ENCODE measurements around the gene ERG28. TPM values are rescaled to one million over a fixed set of nuclear protein-coding genes. Genes with fewer than 3 reads are reported as not detected.
A peak's percentile ranks its signal among the peaks of the same experiment; 100 is the strongest.

Gene ERG28
- total RNA-seq, 1 experiment from 2014 or later = 48.8 TPM

GRCh38 chr14:75628816-75629215 lies 31.9 kb downstream of the ERG28 start:
- Histone ChIP-seq H3K9me2 (replicated peaks; ENCODE audit: insufficient read depth, low read length) (no peaks in the 10 kb centered on the region), H3K27me3 (ENCODE audit: low read length) (no peaks in the 10 kb centered on the region), H3K4me3 (ENCODE audit: low read length) (no peak overlapping the region), H3K27ac (ENCODE audit: low read length) (no peak overlapping the region), H3K36me3 (ENCODE audit: insufficient read depth, low read length) (no peaks in the 10 kb centered on the region), H4K20me1 (ENCODE audit: insufficient read depth, low read depth, low read length) (no peaks in the 10 kb centered on the region), H3K79me2 (ENCODE audit: low read length) (no peaks in the 10 kb centered on the region), H3K9ac (ENCODE audit: low read length) (no peak overlapping the region), H3K4me2 (ENCODE audit: low read depth, low read length, poor library complexity, severe bottlenecking) (no peak overlapping the region), H3K9me3 (ENCODE audit: low read length) (no peaks in the 10 kb centered on the region), H2AFZ (ENCODE audit: low read length) (no peak overlapping the region), H3K4me1 (ENCODE audit: low read length) (peaks cover 16% of the 10 kb centered on the region)
- DNase-seq = no peak

GRCh38 chr14:75627406-75627805 lies 33.3 kb downstream of the ERG28 start:
- Histone ChIP-seq H3K79me2 (ENCODE audit: low read length) (no peaks in the 10 kb centered on the region), H3K4me3 (ENCODE audit: low read length) (no peak overlapping the region), H3K4me1 (ENCODE audit: low read length) (peaks cover 24% of the 10 kb centered on the region), H3K9me3 (ENCODE audit: low read length) (no peaks in the 10 kb centered on the region), H3K27ac (ENCODE audit: low read length) (no peak overlapping the region), H2AFZ (ENCODE audit: low read length) (no peak overlapping the region), H3K36me3 (ENCODE audit: insufficient read depth, low read length) (no peaks in the 10 kb centered on the region), H4K20me1 (ENCODE audit: insufficient read depth, low read depth, low read length) (no peaks in the 10 kb centered on the region), H3K9me2 (replicated peaks; ENCODE audit: insufficient read depth, low read length) (no peaks in the 10 kb centered on the region), H3K27me3 (ENCODE audit: low read length) (no peaks in the 10 kb centered on the region), H3K4me2 (ENCODE audit: low read depth, low read length, poor library complexity, severe bottlenecking) (no peak overlapping the region), H3K9ac (ENCODE audit: low read length) (no peak overlapping the region)
- no peak for DNase-seq

- no peak overlapping the region for H3K4me3 ChIP-seq (ENCODE audit: low read length)
- no peaks in the 10 kb centered on the region for H3K79me2 ChIP-seq (ENCODE audit: low read length)
- no peaks in the 10 kb centered on the region for H4K20me1 ChIP-seq (ENCODE audit: insufficient read depth, low read depth, low read length)
- no peak overlapping the region for H3K27ac ChIP-seq (ENCODE audit: low read length)
- no peaks in the 10 kb centered on the region for H3K9me3 ChIP-seq (ENCODE audit: low read length)
- H3K4me1 ChIP-seq (ENCODE audit: low read length) = peaks cover 24% of the 10 kb centered on the region
- H3K4me2 ChIP-seq (ENCODE audit: low read depth, low read length, poor library complexity, severe bottlenecking) = no peak overlapping the region
- H2AFZ ChIP-seq (ENCODE audit: low read length) = no peak overlapping the region
- DNase-seq = no peak
- no peaks in the 10 kb centered on the region for H3K27me3 ChIP-seq (ENCODE audit: low read length)
- no peak overlapping the region for H3K9ac ChIP-seq (ENCODE audit: low read length)
- no peaks in the 10 kb centered on the region for H3K36me3 ChIP-seq (ENCODE audit: insufficient read depth, low read length)
- no peaks in the 10 kb centered on the region for H3K9me2 ChIP-seq (replicated peaks; ENCODE audit: insufficient read depth, low read length)
Measured at GRCh38 chr14:75626863-75627262, 33.8 kb downstream of the ERG28 start.

GRCh38 chr14:75626396-75626795 lies 34.3 kb downstream of the ERG28 start:
- Histone ChIP-seq H3K79me2 (ENCODE audit: low read length) (no peaks in the 10 kb centered on the region), H3K4me2 (ENCODE audit: low read depth, low read length, poor library complexity, severe bottlenecking) (no peak overlapping the region), H3K36me3 (ENCODE audit: insufficient read depth, low read length) (no peaks in the 10 kb centered on the region), H3K4me1 (ENCODE audit: low read length) (peaks cover 22% of the 10 kb centered on the region), H4K20me1 (ENCODE audit: insufficient read depth, low read depth, low read length) (no peaks in the 10 kb centered on the region), H3K4me3 (ENCODE audit: low read length) (no peak overlapping the region), H3K27me3 (ENCODE audit: low read length) (no peaks in the 10 kb centered on the region), H3K9me2 (replicated peaks; ENCODE audit: insufficient read depth, low read length) (no peaks in the 10 kb centered on the region), H3K9ac (ENCODE audit: low read length) (no peak overlapping the region), H2AFZ (ENCODE audit: low read length) (no peak overlapping the region), H3K9me3 (ENCODE audit: low read length) (no peaks in the 10 kb centered on the region), H3K27ac (ENCODE audit: low read length) (no peak overlapping the region)
- DNase-seq = no peak

- Histone ChIP-seq H3K9me3 (ENCODE audit: low read length) (no peaks in the 10 kb centered on the region), H3K27me3 (ENCODE audit: low read length) (no peaks in the 10 kb centered on the region), H3K9ac (ENCODE audit: low read length) (no peak overlapping the region), H3K4me3 (ENCODE audit: low read length) (no peak overlapping the region), H4K20me1 (ENCODE audit: insufficient read depth, low read depth, low read length) (no peaks in the 10 kb centered on the region), H3K4me2 (ENCODE audit: low read depth, low read length, poor library complexity, severe bottlenecking) (no peak overlapping the region), H3K36me3 (ENCODE audit: insufficient read depth, low read length) (no peaks in the 10 kb centered on the region), H3K79me2 (ENCODE audit: low read length) (no peaks in the 10 kb centered on the region), H3K4me1 (ENCODE audit: low read length) (peaks cover 18% of the 10 kb centered on the region), H3K9me2 (replicated peaks; ENCODE audit: insufficient read depth, low read length) (no peaks in the 10 kb centered on the region), H3K27ac (ENCODE audit: low read length) (no peak overlapping the region), H2AFZ (ENCODE audit: low read length) (no peak overlapping the region)
- DNase-seq = no peak
Measured at GRCh38 chr14:75625034-75625433, 35.6 kb downstream of the ERG28 start.

GRCh38 chr14:75619548-75619947 lies 41.1 kb downstream of the ERG28 start:
- Histone ChIP-seq H3K36me3 (ENCODE audit: insufficient read depth, low read length) (no peaks in the 10 kb centered on the region), H3K9me2 (replicated peaks; ENCODE audit: insufficient read depth, low read length) (no peaks in the 10 kb centered on the region), H2AFZ (ENCODE audit: low read length) (no peak overlapping the region), H4K20me1 (ENCODE audit: insufficient read depth, low read depth, low read length) (no peaks in the 10 kb centered on the region), H3K4me1 (ENCODE audit: low read length) (peaks cover 23% of the 10 kb centered on the region), H3K4me3 (ENCODE audit: low read length) (no peak overlapping the region), H3K9me3 (ENCODE audit: low read length) (no peaks in the 10 kb centered on the region), H3K4me2 (ENCODE audit: low read depth, low read length, poor library complexity, severe bottlenecking) (no peak overlapping the region), H3K27me3 (ENCODE audit: low read length) (no peaks in the 10 kb centered on the region), H3K27ac (ENCODE audit: low read length) (no peak overlapping the region), H3K9ac (ENCODE audit: low read length) (no peak overlapping the region), H3K79me2 (ENCODE audit: low read length) (no peaks in the 10 kb centered on the region)
- DNase-seq = no peak

GRCh38 chr14:75615200-75615599 lies 45.5 kb downstream of the ERG28 start:
- Histone ChIP-seq H3K36me3 (ENCODE audit: insufficient read depth, low read length) (no peaks in the 10 kb centered on the region), H3K9me3 (ENCODE audit: low read length) (no peaks in the 10 kb centered on the region; the same call in 1 of the 2 replicates), H3K27ac (ENCODE audit: low read length) (no peak overlapping the region), H4K20me1 (ENCODE audit: insufficient read depth, low read depth, low read length) (no peaks in the 10 kb centered on the region), H2AFZ (ENCODE audit: low read length) (0 out of 2 replicates have a peak overlapping the region, but pooled peaks have one; percentile 6), H3K27me3 (ENCODE audit: low read length) (no peaks in the 10 kb centered on the region), H3K79me2 (ENCODE audit: low read length) (no peaks in the 10 kb centered on the region), H3K4me2 (ENCODE audit: low read depth, low read length, poor library complexity, severe bottlenecking) (no peak overlapping the region), H3K9ac (ENCODE audit: low read length) (no peak overlapping the region), H3K4me1 (ENCODE audit: low read length) (peaks cover 8% of the 10 kb centered on the region), H3K9me2 (replicated peaks; ENCODE audit: insufficient read depth, low read length) (no peaks in the 10 kb centered on the region), H3K4me3 (ENCODE audit: low read length) (no peak overlapping the region)
- DNase-seq = peak; percentile 81

GRCh38 chr14:75614179-75614578 lies 46.5 kb downstream of the ERG28 start:
- Histone ChIP-seq H2AFZ (ENCODE audit: low read length) (no peak overlapping the region), H3K27me3 (ENCODE audit: low read length) (no peaks in the 10 kb centered on the region), H3K4me2 (ENCODE audit: low read depth, low read length, poor library complexity, severe bottlenecking) (no peak overlapping the region), H3K9me2 (replicated peaks; ENCODE audit: insufficient read depth, low read length) (no peaks in the 10 kb centered on the region), H3K4me1 (ENCODE audit: low read length) (peaks cover 8% of the 10 kb centered on the region), H3K79me2 (ENCODE audit: low read length) (no peaks in the 10 kb centered on the region), H3K4me3 (ENCODE audit: low read length) (no peak overlapping the region), H3K9ac (ENCODE audit: low read length) (no peak overlapping the region), H3K36me3 (ENCODE audit: insufficient read depth, low read length) (no peaks in the 10 kb centered on the region), H4K20me1 (ENCODE audit: insufficient read depth, low read depth, low read length) (no peaks in the 10 kb centered on the region), H3K27ac (ENCODE audit: low read length) (no peak overlapping the region), H3K9me3 (ENCODE audit: low read length) (no peaks in the 10 kb centered on the region; the same call in 1 of the 2 replicates)
- DNase-seq = no peak

- no peak for DNase-seq
- Histone ChIP-seq H3K9me2 (replicated peaks; ENCODE audit: insufficient read depth, low read length) (no peaks in the 10 kb centered on the region), H3K79me2 (ENCODE audit: low read length) (no peaks in the 10 kb centered on the region), H2AFZ (ENCODE audit: low read length) (no peak overlapping the region), H3K9ac (ENCODE audit: low read length) (no peak overlapping the region), H3K4me1 (ENCODE audit: low read length) (peaks cover 8% of the 10 kb centered on the region), H3K9me3 (ENCODE audit: low read length) (no peaks in the 10 kb centered on the region; the same call in 1 of the 2 replicates), H3K4me3 (ENCODE audit: low read length) (no peak overlapping the region), H3K36me3 (ENCODE audit: insufficient read depth, low read length) (no peaks in the 10 kb centered on the region), H3K27ac (ENCODE audit: low read length) (no peak overlapping the region), H3K27me3 (ENCODE audit: low read length) (peaks cover 2% of the 10 kb centered on the region; the same call in 1 of the 2 replicates), H3K4me2 (ENCODE audit: low read depth, low read length, poor library complexity, severe bottlenecking) (no peak overlapping the region), H4K20me1 (ENCODE audit: insufficient read depth, low read depth, low read length) (no peaks in the 10 kb centered on the region)
Measured at GRCh38 chr14:75612157-75612556, 48.5 kb downstream of the ERG28 start.
